GM18870 (cell line): ENCODE measurements around the gene TTC34.
"Not testable (repeated sequence)": the region's sequence is repeated elsewhere in the genome, so short reads cannot be mapped to it uniquely, and the experiment has no call there.

ENCODE experiments used
- ATAC-seq: cut with Tn5 transposase; IDR thresholded peaks from one replicate; pipeline ENCODE4 v1.9.1; 2021; ENCODE audit warnings: moderate library complexity; ENCODE audit not compliant: unreplicated experiment

TTC34 gene

GRCh38 chr1:2781627-2782026 lies 19.9 kb downstream of the TTC34 start:
- ATAC-seq = no peak

GRCh38 chr1:2778220-2778592 lies 23.3 kb downstream of the TTC34 start:
- no peak for ATAC-seq

DNA sequence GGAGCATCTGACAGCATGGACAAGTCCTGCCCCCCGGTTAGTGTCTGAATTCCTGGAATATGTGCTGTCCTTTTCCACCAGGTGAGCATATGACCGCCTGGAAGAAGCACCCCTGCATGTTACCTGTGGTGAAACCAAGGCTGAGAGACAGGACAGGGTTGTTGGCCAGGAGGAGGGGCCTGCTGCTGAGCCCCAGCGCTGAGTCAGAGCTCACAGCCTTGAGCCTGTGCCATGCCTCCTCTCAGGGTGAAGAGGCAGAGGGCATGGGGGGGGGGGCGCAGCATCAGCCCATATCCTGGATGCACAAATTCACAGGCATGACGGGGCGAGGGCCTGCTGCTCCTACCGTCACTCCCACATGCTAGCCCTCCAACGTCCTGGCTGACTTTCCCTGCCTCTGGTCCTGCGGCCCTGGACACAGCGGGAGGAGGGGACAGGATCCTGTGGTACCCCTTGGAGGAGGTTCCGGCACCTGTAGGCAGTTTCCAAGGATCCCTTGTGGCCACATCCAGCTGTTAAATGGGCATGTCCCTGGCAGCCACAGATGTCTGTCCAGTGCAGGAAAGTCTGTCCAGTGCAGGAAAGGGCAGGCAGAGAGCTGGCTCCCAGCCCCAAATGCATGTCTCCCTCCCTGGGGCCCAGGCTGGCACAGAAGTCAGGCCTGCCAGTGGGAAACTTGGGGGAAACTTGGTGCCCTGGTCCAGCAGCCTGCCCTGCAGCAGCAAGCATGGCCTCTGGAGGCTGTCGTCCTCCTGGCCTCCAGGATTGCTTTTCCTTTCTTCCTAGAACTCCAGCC lies 23.9 kb downstream of the TTC34 start:
- ATAC-seq = no peak

DNA sequence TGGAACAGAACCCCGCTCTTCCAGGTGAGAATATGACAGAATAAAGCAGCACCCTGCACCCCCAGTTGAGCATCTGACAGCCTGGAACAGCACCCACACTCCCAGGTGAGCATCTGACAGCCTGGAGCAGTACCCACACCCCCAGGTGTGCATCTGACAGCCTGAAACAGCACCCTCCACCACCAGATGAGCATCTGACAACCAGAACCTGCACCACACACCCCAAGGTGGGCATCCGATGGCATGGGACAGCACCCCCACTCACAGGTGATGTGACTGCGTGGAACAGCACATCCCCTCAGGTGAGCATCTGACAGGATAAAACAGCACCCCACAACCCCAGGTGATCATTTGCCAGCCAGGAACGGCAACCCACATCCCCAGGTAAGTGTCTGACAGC lies 26.2 kb downstream of the TTC34 start:
- not testable (repeated sequence) for ATAC-seq

DNA sequence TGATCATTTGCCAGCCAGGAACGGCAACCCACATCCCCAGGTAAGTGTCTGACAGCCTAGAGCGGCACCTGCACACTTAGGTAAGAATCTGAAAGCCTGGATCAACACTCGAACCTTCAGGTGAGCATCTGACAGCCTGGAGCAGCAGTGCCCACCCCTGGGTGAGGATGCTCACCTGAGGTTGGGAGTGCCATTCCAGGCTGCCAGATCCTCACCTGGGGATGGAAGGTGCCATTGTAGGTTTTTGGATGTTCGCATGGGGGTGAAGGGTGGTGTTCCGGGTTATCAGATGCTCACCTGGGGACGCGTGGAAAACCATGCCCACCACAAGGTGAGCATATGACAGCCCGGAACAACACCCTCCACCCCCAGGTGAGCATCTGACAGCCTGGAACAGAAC lies 33.4 kb downstream of the TTC34 start:
- ATAC-seq = not testable (repeated sequence)

DNA sequence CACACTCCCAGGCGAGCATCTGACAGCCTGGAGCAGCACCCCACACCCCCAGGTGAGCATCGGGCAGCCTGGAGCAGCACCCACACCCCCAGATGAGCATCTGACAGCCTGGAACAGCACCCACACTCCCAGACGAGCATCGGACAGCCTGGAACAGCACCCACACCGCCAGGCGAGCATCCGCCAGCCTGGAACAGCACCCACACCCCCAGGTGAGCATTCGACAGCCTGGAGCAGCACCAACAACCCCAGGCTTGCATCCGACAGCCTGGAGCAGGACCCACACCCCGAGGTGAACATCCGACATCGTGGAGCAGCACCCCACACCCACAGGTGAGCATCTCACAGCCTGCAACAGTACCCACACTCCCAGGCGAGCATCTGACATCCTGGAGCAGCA lies 42.1 kb downstream of the TTC34 start:
- ATAC-seq = not testable (repeated sequence)

GRCh38 chr1:2757519-2757918 lies 44.0 kb downstream of the TTC34 start:
- ATAC-seq = not testable (repeated sequence)

GRCh38 chr1:2755426-2755825 lies 46.1 kb downstream of the TTC34 start:
- ATAC-seq = not testable (repeated sequence)

- not testable (repeated sequence) for ATAC-seq
Observed at GRCh38 chr1:2754597-2754996, 46.9 kb downstream of the TTC34 start.

- ATAC-seq = not testable (repeated sequence)
Observed at GRCh38 chr1:2752503-2752902, 49.0 kb downstream of the TTC34 start.

DNA sequence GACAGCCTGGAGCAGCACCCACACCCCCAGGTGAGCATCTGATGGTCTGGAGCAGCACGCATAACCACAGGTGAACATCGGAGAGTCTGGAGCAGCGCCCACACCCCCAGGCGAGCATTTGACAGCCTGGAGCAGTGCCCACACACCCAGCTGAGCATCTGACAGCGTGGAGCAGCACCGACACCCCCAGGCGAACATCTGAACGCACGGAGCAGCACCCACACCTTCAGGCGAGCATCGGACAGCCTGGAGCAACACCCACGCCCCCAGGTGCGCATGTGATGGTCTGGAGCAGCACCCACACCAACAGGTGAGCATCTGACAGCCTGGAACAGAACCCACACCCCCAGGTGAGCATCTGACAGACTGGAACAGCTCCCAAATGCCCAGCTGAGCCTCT lies 49.6 kb downstream of the TTC34 start:
- ATAC-seq = not testable (repeated sequence)

DNA sequence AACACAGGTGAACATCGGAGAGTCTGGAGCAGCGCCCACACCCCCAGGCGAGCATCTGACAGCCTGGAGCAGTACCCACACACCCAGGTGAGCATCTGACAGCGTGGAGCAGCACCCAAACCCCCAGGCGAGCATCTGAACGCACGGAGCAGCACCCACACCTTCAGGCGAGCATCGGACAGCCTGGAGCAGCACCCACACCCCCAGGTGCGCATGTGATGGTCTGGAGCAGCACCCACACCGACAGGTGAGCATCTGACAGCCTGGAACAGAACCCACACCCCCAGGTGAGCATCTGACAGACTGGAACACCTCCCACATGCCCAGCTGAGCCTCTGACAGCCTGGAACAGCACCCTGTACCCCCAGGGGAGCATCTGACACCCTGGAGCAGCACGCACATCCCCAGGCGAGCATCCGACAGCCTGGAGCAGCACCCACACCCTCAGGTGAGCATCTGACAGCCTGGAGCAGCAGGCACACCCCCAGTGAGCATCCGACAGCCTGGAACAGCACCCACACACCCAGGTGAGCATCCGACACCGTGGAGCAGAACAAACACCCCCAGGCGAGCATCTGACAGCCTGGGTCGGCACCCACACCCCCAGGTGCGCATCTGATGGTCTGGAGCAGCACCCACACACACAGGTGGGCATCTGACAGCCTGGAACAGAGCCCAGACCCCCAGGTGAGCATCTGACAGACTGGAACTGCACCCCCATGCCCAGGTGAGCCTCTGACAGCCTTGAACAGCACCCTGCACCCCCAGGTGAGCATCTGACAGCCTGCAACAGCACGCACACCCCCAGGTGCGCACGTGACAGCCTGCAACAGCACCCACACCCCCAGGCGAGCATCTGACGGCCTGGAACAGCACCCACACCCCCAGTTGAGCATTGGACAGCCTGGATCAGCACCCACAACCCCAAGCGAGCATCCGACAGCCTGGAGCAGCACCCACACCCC lies 50.4 kb downstream of the TTC34 start:
- not testable (repeated sequence) for ATAC-seq

GRCh38 chr1:2750041-2750680 lies 51.3 kb downstream of the TTC34 start:
- not testable (repeated sequence) for ATAC-seq

DNA sequence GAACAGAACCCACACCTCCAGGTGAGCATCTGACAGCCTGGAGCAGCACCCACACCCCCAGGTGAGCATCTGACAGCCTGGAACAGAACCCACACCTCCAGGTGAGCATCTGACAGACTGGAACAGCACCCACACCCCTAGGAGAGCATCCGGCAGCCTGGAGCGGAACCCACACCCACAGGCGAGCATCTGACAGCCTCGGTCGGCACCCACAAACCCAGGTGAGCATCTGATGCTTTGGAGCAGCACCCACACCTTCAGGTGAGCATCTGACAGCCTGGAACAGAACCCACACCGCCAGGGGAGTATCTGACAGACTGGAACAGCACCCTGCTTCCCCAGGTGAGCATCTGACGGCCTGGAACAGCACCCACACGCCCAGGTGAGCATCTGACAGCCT lies 52.9 kb downstream of the TTC34 start:
- not testable (repeated sequence) for ATAC-seq

DNA sequence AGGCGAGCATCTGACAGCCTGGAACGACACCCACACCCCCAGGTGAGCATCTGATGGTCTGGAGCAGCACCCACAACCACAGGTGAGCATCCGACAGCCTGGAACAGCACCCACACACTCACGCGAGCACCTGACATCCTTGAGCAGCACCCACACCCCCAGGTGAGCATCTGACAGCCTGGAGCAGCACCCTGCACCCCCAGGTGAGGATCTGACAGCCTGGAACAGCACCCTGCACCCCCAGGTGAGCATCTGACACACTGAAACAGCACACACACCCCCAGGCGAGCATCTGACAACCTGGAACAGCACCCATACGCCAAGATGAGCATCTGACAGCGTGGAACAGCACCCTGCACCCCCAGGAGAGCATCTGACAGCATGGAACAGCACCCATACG lies 106.7 kb downstream of the TTC34 start:
- ATAC-seq = not testable (repeated sequence)

GRCh38 chr1:2690180-2690579 lies 111.3 kb downstream of the TTC34 start:
- ATAC-seq = not testable (repeated sequence)

- ATAC-seq = not testable (repeated sequence)
Observed at GRCh38 chr1:2688336-2688665, 113.2 kb downstream of the TTC34 start.

DNA sequence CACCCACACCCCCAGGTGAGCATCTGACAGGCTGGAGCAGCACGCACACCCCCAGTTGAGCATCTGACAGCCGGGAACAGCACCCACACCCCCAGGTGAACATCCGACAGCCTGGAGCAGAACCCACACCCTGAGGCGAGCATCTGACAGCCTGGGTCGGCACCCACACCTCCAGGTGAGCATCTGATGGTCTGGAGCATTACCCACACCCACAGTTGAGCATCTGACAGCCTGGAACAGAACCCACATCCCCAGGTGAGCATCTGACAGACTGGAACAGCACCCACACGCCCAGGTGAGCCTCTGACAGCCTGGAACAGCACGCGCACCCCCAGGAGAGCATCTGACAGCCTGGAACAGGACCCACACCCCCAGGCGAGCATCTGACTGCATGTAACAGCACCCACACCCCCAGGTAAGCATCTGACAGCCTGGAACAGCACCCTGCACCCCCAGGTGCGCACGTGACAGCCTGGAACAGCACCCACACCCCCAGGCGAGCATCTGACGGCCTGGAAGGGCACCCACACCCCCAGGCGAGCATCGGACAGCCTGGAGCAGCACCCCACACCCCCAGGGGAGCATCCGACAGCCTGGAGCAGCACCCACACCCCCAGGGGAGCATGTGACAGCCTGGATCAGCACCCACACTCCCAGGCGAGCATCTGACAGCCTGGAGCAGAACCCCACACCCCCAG lies 113.7 kb downstream of the TTC34 start:
- ATAC-seq = not testable (repeated sequence)

DNA sequence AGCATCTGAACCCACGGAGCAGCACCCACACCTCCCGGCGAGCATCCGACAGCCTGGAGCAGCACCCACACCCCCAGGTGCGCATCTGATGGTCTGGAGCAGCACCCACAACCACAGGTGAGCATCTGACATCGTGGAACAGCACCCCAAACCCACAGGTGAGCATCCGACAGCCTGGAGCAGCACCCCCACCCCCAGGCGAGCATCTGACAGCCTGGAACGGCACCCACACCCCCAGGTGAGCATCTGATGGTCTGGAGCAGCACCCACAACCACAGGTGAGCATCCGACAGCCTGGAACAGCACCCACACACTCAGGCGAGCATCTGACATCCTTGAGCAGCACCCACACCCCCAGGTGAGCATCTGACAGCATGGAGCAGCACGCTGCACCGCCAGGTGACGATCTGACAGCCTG lies 114.3 kb downstream of the TTC34 start:
- not testable (repeated sequence) for ATAC-seq

GRCh38 chr1:2686091-2686863 lies 115.2 kb downstream of the TTC34 start:
- ATAC-seq = not testable (repeated sequence)
